IMR-90 (cell line): ENCODE data around the gene CKS1B. TPM values are rescaled to one million over a fixed set of nuclear protein-coding genes. Genes with fewer than 3 reads are reported as not detected.
A peak's percentile ranks its signal among the peaks of the same experiment; 100 is the strongest.

Experiments used
- ATAC-seq: fragments of 200-7000 bp; cut with Tn5 transposase; 2 replicates; pipeline ENCODE4 v1.9.1; 2020; ENCODE audit warnings: low read depth, mild to moderate bottlenecking, moderate library complexity
- BruUV-seq: library from RNA; stranded (reverse); fragments of 400-500 nt; replicated peaks from 2 replicates; lab custom pipeline; 2021; lab: Mats Ljungman, UMichigan
- CTCF ChIA-PET: fragments of 300-600 bp; formaldehyde crosslinking; extraction: SDS; loops from one replicate; lab custom pipeline; 2021; ENCODE audit warnings: antibody characterized with exemption; lab: Yijun Ruan, JAX
- POLR2A ChIA-PET: fragments of 300-600 bp; sonication (Branson Sonifier 250); formaldehyde crosslinking; loops from one replicate; lab custom pipeline; 2022; ENCODE audit warnings: antibody characterized with exemption; ENCODE audit not compliant: unreplicated experiment; lab: Charles Lee
- DNase-seq: peaks from one replicate; pipeline ENCODE4 v3.0.0; 2013
- H2AFZ ChIP-seq: replicated peaks from 2 replicates; pipeline ENCODE3; 2013; ENCODE audit warnings: low read length, mild to moderate bottlenecking; ENCODE audit not compliant: poor library complexity
- H2AK5ac ChIP-seq: 2 replicates; pipeline ENCODE4 v1.6.1; 2013; ENCODE audit warnings: low read depth, low read length, inconsistent platforms
- H2AK9ac ChIP-seq: replicated peaks from 2 replicates; pipeline ENCODE3; 2013; ENCODE audit warnings: mild to moderate bottlenecking, low read depth, low read length, moderate library complexity; ENCODE audit not compliant: poor library complexity
- H2BK120ac ChIP-seq: 2 replicates; pipeline ENCODE4 v1.6.1; 2013; ENCODE audit warnings: low read depth, low read length, inconsistent platforms
- H2BK15ac ChIP-seq: 3 replicates; pipeline ENCODE4 v1.6.1; 2013; ENCODE audit warnings: low read depth, low read length, inconsistent platforms
- H2BK20ac ChIP-seq: 2 replicates; pipeline ENCODE4 v1.6.1; 2013; ENCODE audit warnings: low read depth, mild to moderate bottlenecking, inconsistent platforms, low read length, moderate library complexity
- H2BK5ac ChIP-seq: 2 replicates; pipeline ENCODE4 v1.6.1; 2013; ENCODE audit warnings: mild to moderate bottlenecking, low read depth, low read length, inconsistent platforms; ENCODE audit not compliant: poor library complexity, severe bottlenecking
- H3K14ac ChIP-seq: replicated peaks from 2 replicates; pipeline ENCODE4 v1.6.1; 2013; ENCODE audit warnings: low read depth, low read length, inconsistent platforms
- H3K18ac ChIP-seq: 2 replicates; pipeline ENCODE4 v1.6.1; 2013; ENCODE audit warnings: low read depth, low read length, control low read depth
- H3K23ac ChIP-seq: 2 replicates; pipeline ENCODE4 v1.6.1; 2013; ENCODE audit warnings: low read depth, low read length, inconsistent platforms
- H3K27ac ChIP-seq: 2 replicates; pipeline ENCODE4 v1.5.1; 2013; ENCODE audit warnings: mild to moderate bottlenecking, control low read depth, low read length; ENCODE audit not compliant: insufficient read depth
- H3K27me3 ChIP-seq: 2 replicates; pipeline ENCODE4 v1.6.1; 2013; ENCODE audit warnings: low read length; ENCODE audit not compliant: control insufficient read depth, insufficient read depth
- H3K36me3 ChIP-seq: 2 replicates; pipeline ENCODE4 v1.6.1; 2013; ENCODE audit warnings: low read length, mixed read lengths; ENCODE audit not compliant: control insufficient read depth, insufficient read depth
- H3K4ac ChIP-seq: 2 replicates; pipeline ENCODE4 v1.6.1; 2013; ENCODE audit warnings: low read depth, low read length, inconsistent platforms
- H3K4me1 ChIP-seq: 2 replicates; pipeline ENCODE4 v1.6.1; 2013; ENCODE audit warnings: low read length, mixed read lengths; ENCODE audit not compliant: control insufficient read depth, insufficient read depth
- H3K4me2 ChIP-seq: 2 replicates; pipeline ENCODE4 v1.6.1; 2013; ENCODE audit warnings: low read depth, mild to moderate bottlenecking, control low read depth, low read length, moderate library complexity
- H3K4me3 ChIP-seq: 2 replicates; pipeline ENCODE4 v1.5.1; 2013; ENCODE audit warnings: low read depth, mild to moderate bottlenecking, control low read depth, low read length, moderate library complexity; ENCODE audit not compliant: insufficient read depth
- H3K56ac ChIP-seq: 2 replicates; pipeline ENCODE4 v1.6.1; 2013; ENCODE audit warnings: low read length, inconsistent platforms; ENCODE audit not compliant: insufficient read depth; ENCODE audit errors: extremely low read depth
- H3K79me1 ChIP-seq, 2 experiments: 2 replicates each; pipeline ENCODE4 v1.6.1; 2013; ENCODE audit warnings: low read length in 2 of 2, inconsistent platforms in 1 of 2, low read depth in 1 of 2
- H3K9ac ChIP-seq: 2 replicates; pipeline ENCODE4 v1.6.1; 2013; ENCODE audit warnings: low read depth, low read length, control low read depth
- H3K9me1 ChIP-seq: 2 replicates; pipeline ENCODE4 v1.6.1; 2013; ENCODE audit warnings: low read length, inconsistent platforms; ENCODE audit not compliant: insufficient read depth
- H3K9me3 ChIP-seq: 2 replicates; pipeline ENCODE4 v1.6.1; 2013; ENCODE audit warnings: low read length; ENCODE audit not compliant: control insufficient read depth, insufficient read depth
- H4K20me1 ChIP-seq: 2 replicates; pipeline ENCODE4 v1.6.1; 2013; ENCODE audit warnings: low read length, inconsistent platforms; ENCODE audit not compliant: insufficient read depth
- H4K5ac ChIP-seq: 2 replicates; pipeline ENCODE4 v1.6.1; 2013; ENCODE audit warnings: mild to moderate bottlenecking, low read depth, low read length, control low read depth
- H4K8ac ChIP-seq, 2 experiments: 2 replicates each; pipeline ENCODE4 v1.6.1; 2013; ENCODE audit warnings: low read depth in 2 of 2, low read length in 2 of 2, control low read depth in 1 of 2, inconsistent platforms in 1 of 2
- H4K91ac ChIP-seq: 2 replicates; pipeline ENCODE4 v1.6.1; 2013; ENCODE audit warnings: low read depth, low read length, inconsistent platforms; ENCODE audit not compliant: insufficient read depth
- BHLHE40 ChIP-seq: fragments of 150-350 bp; IDR thresholded peaks from 2 replicates; pipeline ENCODE4 v1.6.1; 2016; ENCODE audit warnings: mild to moderate bottlenecking, low read depth, low read length
- CEBPB ChIP-seq: IDR thresholded peaks from 2 replicates; pipeline ENCODE4 v1.6.1; 2012; ENCODE audit warnings: low read depth, low read length, improper control_type of control experiment
- CHD1 ChIP-seq: IDR thresholded peaks from 2 replicates; pipeline ENCODE4 v1.6.1; 2012; ENCODE audit warnings: low read depth, low read length, improper control_type of control experiment
- CTCF ChIP-seq: conservative IDR thresholded peaks from 2 replicates; pipeline ENCODE4 v1.5.1; 2012; ENCODE audit warnings: mild to moderate bottlenecking, low read depth, low read length, improper control_type of control experiment
- ELK1 ChIP-seq: fragments of 150-350 bp; IDR thresholded peaks from 2 replicates; pipeline ENCODE4 v1.6.1; 2016; ENCODE audit warnings: low read depth, mild to moderate bottlenecking, low read length, moderate library complexity, borderline replicate concordance
- FOS ChIP-seq: fragments of 150-350 bp; IDR thresholded peaks from 2 replicates; pipeline ENCODE4 v1.6.1; 2016; ENCODE audit warnings: low read depth, low read length
- MAFK ChIP-seq: IDR thresholded peaks from 2 replicates; pipeline ENCODE4 v1.6.1; 2012; ENCODE audit warnings: low read depth, low read length, improper control_type of control experiment
- MAZ ChIP-seq: IDR thresholded peaks from 2 replicates; pipeline ENCODE4 v1.6.1; 2012; ENCODE audit warnings: low read depth, mild to moderate bottlenecking, low read length, improper control_type of control experiment, moderate library complexity, borderline replicate concordance
- MXI1 ChIP-seq: IDR thresholded peaks from 2 replicates; pipeline ENCODE4 v1.6.1; 2012; ENCODE audit warnings: low read depth, mild to moderate bottlenecking, low read length, moderate library complexity, borderline replicate concordance
- NFE2L2 ChIP-seq: fragments of 150-350 bp; IDR thresholded peaks from 2 replicates; pipeline ENCODE4 v1.6.1; 2016; ENCODE audit warnings: low read depth, mild to moderate bottlenecking, low read length
- POLR2A ChIP-seq: IDR thresholded peaks from 2 replicates; pipeline ENCODE4 v1.6.1; 2012; ENCODE audit warnings: mild to moderate bottlenecking, low read depth, low read length
- RAD21 ChIP-seq: IDR thresholded peaks from 2 replicates; pipeline ENCODE4 v1.6.1; 2012; ENCODE audit warnings: low read length, improper control_type of control experiment
- RCOR1 ChIP-seq: IDR thresholded peaks from 2 replicates; pipeline ENCODE4 v1.6.1; 2012; ENCODE audit warnings: mild to moderate bottlenecking, low read length, improper control_type of control experiment; ENCODE audit not compliant: insufficient replicate concordance
- RFX5 ChIP-seq: IDR thresholded peaks from 2 replicates; pipeline ENCODE4 v1.8.0; 2012; ENCODE audit warnings: low read depth, mild to moderate bottlenecking, low read length, moderate library complexity
- SMC3 ChIP-seq: fragments of 150-350 bp; IDR thresholded peaks from 2 replicates; pipeline ENCODE4 v1.6.1; 2016; ENCODE audit warnings: low read depth, mild to moderate bottlenecking, antibody characterized with exemption, low read length, moderate library complexity
- WGBS, 2 experiments: methylation state at CpG; one replicate each; pipeline versions ENCODE4 v1.1.5 to v1.1.7; 2013; ENCODE audit warnings: missing lambda C conversion rate in 2 of 2; ENCODE audit not compliant: insufficient read length in 1 of 2; ENCODE audit errors: extremely low coverage in 2 of 2; 5-methylcytosine and 5-hydroxymethylcytosine counted together
- dilution Hi-C: fragments of 300-500 bp; cut with HindIII; formaldehyde crosslinking; loops from one replicate; pipeline ENCODE4 v1.14.3; 2018; ENCODE audit warnings: low sequenced_read_pairs; ENCODE audit not compliant: unreplicated experiment
- in situ Hi-C: fragments of 300-500 bp; cut with MboI; formaldehyde crosslinking; loops from 3 replicates; pipeline ENCODE4 v1.14.3; 2019; ENCODE audit warnings: low sequenced_read_pairs, inconsistent platforms, mixed read lengths
- intact Hi-C: fragments of 100-400 bp; cut with micrococcal nuclease; formaldehyde crosslinking; loops from 2 replicates; pipeline ENCODE4 v1.10.0; 2022
- polyA plus RNA-seq, 3 experiments: library from polyadenylated mRNA; depleted of rRNA; stranded (reverse); fragments of >200 nt; gene quantifications; 2 replicates each; pipeline ENCODE4 v1.2.3, GENCODE V29; 2012; ENCODE audit warnings: low replicate concordance in 1 of 3
- total RNA-seq: library from RNA; depleted of rRNA; stranded (reverse); fragments of >200 nt; gene quantifications from 2 replicates; pipeline ENCODE4 v1.2.3, GENCODE V29; 2012

CKS1B gene
- total and polyA plus RNA-seq, 2 of the 4 experiments (the other 2 are of a cell fraction) = 140 to 195 TPM

DNA sequence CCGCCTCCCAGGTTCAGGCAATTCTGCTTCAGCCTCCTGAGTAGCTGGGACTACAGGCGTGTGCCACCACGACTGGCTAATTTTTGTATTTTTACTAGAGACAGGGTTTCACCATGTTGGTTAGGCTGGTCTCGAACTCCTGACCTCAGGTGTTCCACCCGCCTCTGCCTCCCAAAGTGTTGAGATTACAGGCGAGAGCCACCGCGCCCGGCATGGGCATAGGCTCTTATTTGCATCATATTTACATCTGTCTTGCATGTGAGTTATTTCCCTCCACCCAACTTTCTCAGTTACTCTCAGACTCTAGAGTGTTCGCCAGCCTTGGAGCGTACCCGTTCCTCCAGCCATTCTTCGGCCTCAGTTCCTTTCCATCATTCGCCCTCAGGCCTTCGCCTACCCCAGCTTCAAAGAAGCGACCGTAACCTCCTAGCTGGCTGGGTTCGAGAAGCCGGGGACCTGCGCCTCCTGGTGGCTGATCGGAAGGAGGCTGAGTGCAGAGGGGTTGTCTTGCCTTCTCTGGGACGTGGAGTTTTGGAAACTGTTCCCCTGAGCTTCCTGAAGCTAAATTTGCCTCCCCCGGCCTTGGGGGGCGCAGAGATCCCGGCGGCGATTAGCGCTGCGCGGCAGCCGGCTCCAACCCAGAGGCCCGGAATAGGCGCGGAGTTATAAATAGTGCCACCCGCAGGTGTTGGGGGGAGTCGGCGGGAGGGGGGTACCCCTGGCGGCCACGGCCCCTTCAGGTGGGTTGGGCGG is 24.5 kb downstream of the CKS1B start:
- no peak overlapping the region for H2BK20ac ChIP-seq
- peaks cover 9% of the 10 kb centered on the region for H3K4me1 ChIP-seq
- no peak overlapping the region for H3K4me3 ChIP-seq
- 0 out of 2 replicates have a peak overlapping the region, but pooled peaks have one; percentile 1 for H3K9ac ChIP-seq
- H3K9me3 ChIP-seq = no peaks in the 10 kb centered on the region
- peak overlapping the region; percentile 42; the same call in 1 of the 2 replicates for H3K4ac ChIP-seq
- peak overlapping the region; percentile 79 for H3K4me2 ChIP-seq
- H2AK5ac ChIP-seq = no peak overlapping the region
- peak overlapping the region; percentile 77 for H2AK9ac ChIP-seq
- 0 out of 2 replicates have a peak overlapping the region, but pooled peaks have one; percentile 77 for H3K14ac ChIP-seq
- no peak overlapping the region for H3K18ac ChIP-seq
- ATAC-seq = no peak
- H2BK5ac ChIP-seq = no peak overlapping the region
- no peak overlapping the region for H4K91ac ChIP-seq
- no peaks in the 10 kb centered on the region for H3K9me1 ChIP-seq
- dilution Hi-C loops = no loop called here
- no peak overlapping the region for H3K56ac ChIP-seq
- in situ Hi-C loops = no loop called here
- peak overlapping the region; percentile 88 for H2AFZ ChIP-seq
- intact Hi-C loops = loop anchor here (2.0 kb wide), 1 partner anchor 38 kb away; the partner anchor contains the start of gene PYGO2
- 80% methylated on average over 3 of the region's 40 CpGs; no CpG with 5 or more reads in 1 of the 2 experiments for WGBS, 2 experiments
- no TSS peak for BruUV-seq
- peak overlapping the region; percentile 28; the same call in 1 of the 2 replicates for H4K5ac ChIP-seq
- H2BK15ac ChIP-seq = no peak overlapping the region
- H3K23ac ChIP-seq = peak overlapping the region; percentile 74; the same call in 1 of the 2 replicates
- peaks cover 9 to 31% of the 10 kb centered on the region in 2 experiments; a peak in 3 of 4 replicates for H3K79me1 ChIP-seq
- ChIA-PET POLR2A (no interaction called here), CTCF (interaction anchor here (0.9 to 2.1 kb wide), 10 partner anchors 18 to 518 kb away, joined by 3 to 11 read pairs (median 4); partner anchors contain the start of genes PBXIP1, PYGO2 and SHC1)
- H2BK120ac ChIP-seq = peak overlapping the region; percentile 51; the same call in 1 of the 2 replicates
- H3K27me3 ChIP-seq = no peaks in the 10 kb centered on the region
- H4K8ac ChIP-seq = peak overlapping the region in 1 of 2 experiments; percentile 88; a peak in 2 of 4 replicates
- H3K27ac ChIP-seq = no peak overlapping the region
- no peaks in the 10 kb centered on the region for H4K20me1 ChIP-seq
- no peaks in the 10 kb centered on the region for H3K36me3 ChIP-seq
- DNase-seq = peak; percentile 62
- TF ChIP-seq MAZ (peak; percentile 18; the same call in 1 of the 2 replicates), SMC3 (peak; percentile 75), RCOR1 (no peak), MXI1 (no peak), BHLHE40 (no peak), NFE2L2 (no peak), RAD21 (peak; percentile 73), ELK1 (no peak), CEBPB (no peak), CHD1 (no peak), MAFK (no peak), FOS (no peak), POLR2A (no peak), CTCF (peak; percentile 80), RFX5 (no peak)
